ENCODE results near the gene OR2H1.

GRCh38 chr6:29466241-29466640 is 9.3 kb downstream of the OR2H1 start:
- TF ChIP-seq, protein P1, sequence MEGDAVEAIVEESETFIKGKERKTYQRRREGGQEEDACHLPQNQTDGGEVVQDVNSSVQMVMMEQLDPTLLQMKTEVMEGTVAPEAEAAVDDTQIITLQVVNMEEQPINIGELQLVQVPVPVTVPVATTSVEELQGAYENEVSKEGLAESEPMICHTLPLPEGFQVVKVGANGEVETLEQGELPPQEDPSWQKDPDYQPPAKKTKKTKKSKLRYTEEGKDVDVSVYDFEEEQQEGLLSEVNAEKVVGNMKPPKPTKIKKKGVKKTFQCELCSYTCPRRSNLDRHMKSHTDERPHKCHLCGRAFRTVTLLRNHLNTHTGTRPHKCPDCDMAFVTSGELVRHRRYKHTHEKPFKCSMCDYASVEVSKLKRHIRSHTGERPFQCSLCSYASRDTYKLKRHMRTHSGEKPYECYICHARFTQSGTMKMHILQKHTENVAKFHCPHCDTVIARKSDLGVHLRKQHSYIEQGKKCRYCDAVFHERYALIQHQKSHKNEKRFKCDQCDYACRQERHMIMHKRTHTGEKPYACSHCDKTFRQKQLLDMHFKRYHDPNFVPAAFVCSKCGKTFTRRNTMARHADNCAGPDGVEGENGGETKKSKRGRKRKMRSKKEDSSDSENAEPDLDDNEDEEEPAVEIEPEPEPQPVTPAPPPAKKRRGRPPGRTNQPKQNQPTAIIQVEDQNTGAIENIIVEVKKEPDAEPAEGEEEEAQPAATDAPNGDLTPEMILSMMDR (optimal IDR thresholded peaks at IDR 0.05 in 1 of 3, IDR thresholded peaks at IDR 0.05 in 1 of 3, conservative IDR thresholded peaks at IDR 0.05 in 1 of 3; ENCODE audit: extremely low read depth in 1 of 3, insufficient read depth in 2 of 3, low read length in 3 of 3): no peak
- no peak for TF ChIP-seq EZH2 (IDR thresholded peaks at IDR 0.05; ENCODE audit: low read length)

Measured in keratinocyte (primary cell).